Astrocyte of the spinal cord (primary cell): ENCODE results near the gene NTMT1.

Experiments used
- DNase-seq: peaks from one replicate; pipeline ENCODE4 v3.0.0; 2011; ENCODE audit warnings: low read depth, low spot score
- H3K4me3 ChIP-seq: 2 replicates; pipeline ENCODE4 v1.5.1; 2011; ENCODE audit warnings: low read depth, mild to moderate bottlenecking, low read length, moderate library complexity
- in situ Hi-C: cut with HindIII; loops from 2 replicates; pipeline ENCODE4 v1.10.0; 2017; ENCODE audit warnings: low sequenced_read_pairs
- TF ChIP-seq, protein P1 (sequence below): IDR thresholded peaks from 2 replicates; pipeline ENCODE4 v1.5.1; 2012; ENCODE audit warnings: low read depth, mild to moderate bottlenecking, low read length, inconsistent platforms

Gene NTMT1

GRCh38 chr9:129665389-129665775, 39.4 kb downstream of the NTMT1 start, which contains the start of gene PRRX2:
Gene PRRX2, plus strand, starts transcription at chr9:129665647. Its CDS starts 221 bp downstream, at chr9:129665868.
- TF ChIP-seq, protein P1, sequence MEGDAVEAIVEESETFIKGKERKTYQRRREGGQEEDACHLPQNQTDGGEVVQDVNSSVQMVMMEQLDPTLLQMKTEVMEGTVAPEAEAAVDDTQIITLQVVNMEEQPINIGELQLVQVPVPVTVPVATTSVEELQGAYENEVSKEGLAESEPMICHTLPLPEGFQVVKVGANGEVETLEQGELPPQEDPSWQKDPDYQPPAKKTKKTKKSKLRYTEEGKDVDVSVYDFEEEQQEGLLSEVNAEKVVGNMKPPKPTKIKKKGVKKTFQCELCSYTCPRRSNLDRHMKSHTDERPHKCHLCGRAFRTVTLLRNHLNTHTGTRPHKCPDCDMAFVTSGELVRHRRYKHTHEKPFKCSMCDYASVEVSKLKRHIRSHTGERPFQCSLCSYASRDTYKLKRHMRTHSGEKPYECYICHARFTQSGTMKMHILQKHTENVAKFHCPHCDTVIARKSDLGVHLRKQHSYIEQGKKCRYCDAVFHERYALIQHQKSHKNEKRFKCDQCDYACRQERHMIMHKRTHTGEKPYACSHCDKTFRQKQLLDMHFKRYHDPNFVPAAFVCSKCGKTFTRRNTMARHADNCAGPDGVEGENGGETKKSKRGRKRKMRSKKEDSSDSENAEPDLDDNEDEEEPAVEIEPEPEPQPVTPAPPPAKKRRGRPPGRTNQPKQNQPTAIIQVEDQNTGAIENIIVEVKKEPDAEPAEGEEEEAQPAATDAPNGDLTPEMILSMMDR, result no peak
- in situ Hi-C loops, result no loop called here
- peak within 1 kb of the TSS; percentile 46 for H3K4me3 ChIP-seq
- peak; percentile 19 for DNase-seq

DNA sequence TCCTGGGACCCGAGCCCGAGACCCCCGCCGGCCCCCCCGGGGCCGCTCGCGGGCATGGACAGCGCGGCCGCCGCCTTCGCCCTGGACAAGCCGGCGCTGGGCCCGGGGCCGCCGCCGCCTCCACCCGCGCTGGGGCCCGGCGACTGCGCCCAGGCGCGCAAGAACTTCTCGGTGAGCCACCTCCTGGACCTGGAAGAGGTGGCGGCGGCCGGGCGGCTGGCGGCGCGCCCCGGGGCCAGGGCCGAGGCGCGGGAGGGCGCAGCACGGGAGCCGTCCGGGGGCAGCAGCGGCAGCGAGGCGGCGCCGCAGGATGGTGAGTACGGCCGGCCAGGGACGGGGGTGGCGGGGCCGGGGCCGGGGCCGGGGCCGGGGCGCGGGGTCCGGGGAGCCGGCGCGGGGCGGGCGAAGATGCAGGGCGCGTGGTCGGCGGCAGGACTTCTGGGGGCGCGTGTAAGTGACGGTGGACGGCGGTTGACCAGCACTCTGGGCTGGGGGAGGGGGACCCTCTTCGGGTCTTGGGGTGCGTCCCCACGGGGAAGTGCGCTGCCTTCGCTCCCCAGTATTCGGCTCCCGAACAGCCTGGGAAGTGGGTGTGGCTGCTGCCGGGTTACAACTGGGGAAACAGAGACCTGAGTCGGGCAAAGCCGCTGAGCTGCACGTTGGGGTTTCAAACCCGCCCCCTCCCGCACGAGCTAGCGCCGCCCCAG, 40.0 kb downstream of the NTMT1 start:
- TF ChIP-seq, protein P1, result no peak
- in situ Hi-C loops, result no loop called here
- DNase-seq, result no peak
- H3K4me3 ChIP-seq, result peak overlapping the region; percentile 46

- no peak for DNase-seq
- peak overlapping the region; percentile 46 for H3K4me3 ChIP-seq
- in situ Hi-C loops, result no loop called here
- TF ChIP-seq, protein P1, result no peak
Observed at GRCh38 chr9:129666575-129666974, 40.6 kb downstream of the NTMT1 start.

DNA sequence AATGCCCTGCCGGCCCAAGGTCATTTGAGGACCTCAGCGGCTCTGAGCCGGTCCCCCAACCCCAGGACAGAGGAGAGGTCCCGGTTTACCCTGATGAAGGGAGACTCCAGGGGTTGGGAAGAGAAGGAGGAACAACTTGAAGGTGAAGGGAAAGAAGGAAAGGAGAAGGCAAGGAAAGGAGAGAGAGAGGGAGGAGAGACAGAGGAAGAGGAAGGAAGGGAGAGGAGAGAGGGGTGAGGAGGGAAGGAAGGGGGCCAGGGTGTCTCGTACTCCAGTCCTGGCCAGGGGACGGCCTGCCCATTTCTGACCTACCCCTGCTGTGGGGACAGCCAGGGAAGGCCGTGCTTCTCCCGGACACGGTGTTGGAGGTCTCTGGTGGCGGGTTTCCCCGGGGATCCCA, 41.4 kb downstream of the NTMT1 start:
- no peak overlapping the region for H3K4me3 ChIP-seq
- TF ChIP-seq, protein P1, result no peak
- in situ Hi-C loops, result no loop called here
- no peak for DNase-seq

DNA sequence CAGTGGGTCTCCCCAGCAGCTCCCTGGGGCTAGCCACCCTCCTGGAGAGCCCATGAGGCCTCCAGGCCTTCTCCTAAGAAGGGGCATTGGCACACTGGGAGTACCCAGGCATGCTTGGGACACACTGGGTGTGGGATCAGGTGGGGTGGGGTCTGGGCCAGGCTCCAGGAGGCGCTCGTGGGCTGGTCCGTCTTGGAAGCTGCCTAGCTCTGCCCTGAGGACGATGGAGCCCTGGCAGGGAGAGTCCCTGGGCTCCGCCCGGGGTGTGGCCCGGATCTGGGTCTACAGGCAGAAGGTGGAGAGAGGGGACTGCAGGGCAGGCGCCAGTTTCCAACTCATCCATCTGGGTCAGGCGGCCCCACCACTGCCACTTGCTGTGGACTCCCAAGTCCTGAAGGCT, 41.9 kb downstream of the NTMT1 start:
- in situ Hi-C loops, result no loop called here
- no peak for DNase-seq
- H3K4me3 ChIP-seq, result no peak overlapping the region
- TF ChIP-seq, protein P1, result no peak

DNA sequence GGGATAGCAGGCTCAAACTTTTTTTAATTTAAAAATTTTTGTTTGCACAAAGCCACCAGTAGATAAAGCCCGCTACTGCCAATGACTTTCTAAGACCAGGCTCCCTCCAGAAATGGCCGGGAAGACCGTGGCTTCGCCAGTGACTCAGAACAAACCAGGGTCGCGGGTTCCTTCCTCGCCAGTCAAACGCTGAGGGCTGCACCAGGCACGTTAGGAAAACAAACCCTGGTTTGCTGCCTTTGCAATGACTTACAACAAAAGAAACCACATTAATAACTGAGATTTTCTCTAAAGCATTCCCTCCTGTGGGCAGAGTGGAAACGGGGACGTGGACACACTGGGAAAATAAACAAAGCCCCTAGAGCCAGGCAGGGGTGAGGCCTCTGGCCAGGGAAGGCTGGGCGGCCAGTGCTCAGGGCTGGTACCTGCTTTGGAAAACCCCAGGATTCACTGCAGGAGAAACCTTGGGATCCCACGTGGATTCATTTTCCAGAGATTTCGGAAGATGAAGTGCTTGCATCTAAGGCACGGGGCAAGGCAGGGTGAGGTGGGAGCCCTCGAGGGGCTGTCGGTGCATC, 43.3 kb downstream of the NTMT1 start:
- no peak overlapping the region for H3K4me3 ChIP-seq
- in situ Hi-C loops, result no loop called here
- peak; percentile 87 for DNase-seq
- TF ChIP-seq, protein P1, result no peak
